K562 (cell line): ENCODE data around the gene SKIC2. TPM values are rescaled to one million over a fixed set of nuclear protein-coding genes. Genes with fewer than 3 reads are reported as not detected.

ENCODE experiments used
- ATAC-seq: fragments of 200-7000 bp; cut with Tn5 transposase; 3 replicates; pipeline ENCODE4 v1.9.1; 2020; ENCODE audit warnings: moderate library complexity
- BruUV-seq: library from RNA; stranded (reverse); fragments of 400-500 nt; replicated peaks from 2 replicates; lab custom pipeline; 2021; lab: Mats Ljungman, UMichigan
- CTCF ChIA-PET: fragments of 300-600 bp; formaldehyde crosslinking; extraction: SDS; loops from one replicate; lab custom pipeline; 2021; ENCODE audit warnings: low intra/inter-chr PET ratio; lab: Yijun Ruan, JAX
- POLR2A ChIA-PET: fragments of 300-600, 350-650 bp; sonication (Branson Sonifier 250); formaldehyde crosslinking; extraction: SDS; loops from one replicate; lab custom pipeline; 2021; ENCODE audit warnings: antibody characterized with exemption, inconsistent platforms; lab: Yijun Ruan, JAX
- DNase-seq, 4 experiments: peaks; one replicate each; pipeline versions ENCODE4 v3.0.0 to v3.0.0-alpha.2; 2011 to 2018; ENCODE audit warnings: low spot score in 3 of 4, mixed read lengths in 3 of 4; ENCODE audit errors: extremely low read depth in 1 of 4
- FAIRE-seq: peaks from 2 replicates; lab custom pipeline; 2011; peaks lifted over from hg19 to GRCh38; lab: Jason Lieb, UNC
- H2AFZ ChIP-seq: 2 replicates; pipeline ENCODE4 v1.6.0; 2011; ENCODE audit warnings: low read depth, low read length, control low read depth, inconsistent platforms
- H3K27ac ChIP-seq: fragments of 200-600 bp; 3 replicates; pipeline ENCODE4 v1.8.0; 2011; ENCODE audit warnings: low read depth, mild to moderate bottlenecking, control low read depth, inconsistent platforms, low read length, moderate library complexity, mixed read lengths; ENCODE audit errors: extremely low read depth
- H3K27me3 ChIP-seq, 2 experiments: fragments of 300-600 bp in 1 of 2; 2 replicates in 1 of 2; 3 replicates in 1 of 2; pipeline versions ENCODE4 v1.6.0 to v1.8.0; 2011; ENCODE audit warnings: inconsistent platforms in 2 of 2, low read length in 2 of 2, mild to moderate bottlenecking in 1 of 2, mixed read lengths in 1 of 2, moderate library complexity in 1 of 2; ENCODE audit not compliant: control insufficient read depth in 2 of 2, insufficient read depth in 2 of 2
- H3K36me3 ChIP-seq: fragments of 300-600 bp; 3 replicates; pipeline ENCODE4 v1.8.0; 2011; ENCODE audit warnings: mild to moderate bottlenecking, low read length, inconsistent platforms; ENCODE audit not compliant: control insufficient read depth, insufficient read depth
- H3K4me1 ChIP-seq, 2 experiments: fragments of 200-600 bp in 1 of 2; replicated peaks in 1 of 2; 2 replicates in 1 of 2; 3 replicates in 1 of 2; pipeline versions ENCODE4 v1.5.1 to v1.8.0; 2011; ENCODE audit warnings: inconsistent platforms in 2 of 2, low read length in 2 of 2, mild to moderate bottlenecking in 1 of 2, mixed read lengths in 1 of 2, moderate library complexity in 1 of 2; ENCODE audit not compliant: control insufficient read depth in 2 of 2, insufficient read depth in 2 of 2
- H3K4me2 ChIP-seq: 2 replicates; pipeline ENCODE4 v1.6.1; 2011; ENCODE audit warnings: low read length, control low read depth, inconsistent platforms, mixed read lengths; ENCODE audit not compliant: insufficient read depth
- H3K4me3 ChIP-seq: fragments of 200-600 bp; sonication (generic), shearing (Covaris generic); 2 replicates; pipeline ENCODE4 v1.5.1; 2016; ENCODE audit warnings: control low read depth, inconsistent platforms
- H3K79me2 ChIP-seq: fragments of 200-600 bp; 3 replicates; pipeline ENCODE4 v1.8.0; 2011; ENCODE audit warnings: low read length, inconsistent platforms; ENCODE audit not compliant: control insufficient read depth, insufficient read depth
- H3K9ac ChIP-seq, 2 experiments: 2 replicates each; pipeline versions ENCODE4 v1.6.0 to v1.6.1; 2011; ENCODE audit warnings: low read depth in 2 of 2, low read length in 2 of 2, control low read depth in 1 of 2, inconsistent platforms in 1 of 2, mild to moderate bottlenecking in 1 of 2, mixed read lengths in 1 of 2; ENCODE audit not compliant: insufficient read depth in 1 of 2
- H3K9me1 ChIP-seq: one replicate; pipeline ENCODE4 v1.6.0; 2011; ENCODE audit warnings: inconsistent platforms, mild to moderate bottlenecking, low read length, moderate library complexity; ENCODE audit not compliant: control insufficient read depth, insufficient read depth
- H3K9me3 ChIP-seq: replicated peaks from 2 replicates; pipeline ENCODE4 v1.5.1; 2011; ENCODE audit warnings: low read depth, low read length, inconsistent platforms; ENCODE audit not compliant: control insufficient read depth, insufficient read depth
- H4K20me1 ChIP-seq: replicated peaks from 2 replicates; pipeline ENCODE4 v1.6.1; 2011; ENCODE audit warnings: low read length, inconsistent platforms, mixed read lengths; ENCODE audit not compliant: control insufficient read depth, insufficient read depth
- ATF7 ChIP-seq: fragments of 450-650 bp; IDR thresholded peaks from 2 replicates; pipeline ENCODE4 v1.7.1; 2014; ENCODE audit warnings: mild to moderate bottlenecking, moderate library complexity
- HBP1 ChIP-seq: fragments of 450-650 bp; formaldehyde crosslinking; IDR thresholded peaks from 2 replicates; pipeline ENCODE4 v1.4.0; 2022; ENCODE audit warnings: missing genetic modification characterization
- HDGF ChIP-seq: fragments of 450-650 bp; IDR thresholded peaks from 2 replicates; pipeline ENCODE4 v1.6.1; 2016
- RBM14 ChIP-seq: fragments of 200-400 bp; formaldehyde crosslinking; IDR thresholded peaks from 2 replicates; pipeline ENCODE4 v1.6.1; 2018; ENCODE audit warnings: low read depth, mild to moderate bottlenecking, low read length, moderate library complexity, borderline replicate concordance; ENCODE audit not compliant: insufficient read depth
- RCOR1 ChIP-seq, 2 experiments: IDR thresholded peaks; 2 replicates each; pipeline ENCODE4 v1.6.1; 2012; ENCODE audit warnings: low read depth in 2 of 2, low read length in 2 of 2, borderline replicate concordance in 1 of 2, improper control_type of control experiment in 1 of 2
- XRCC5 ChIP-seq: fragments of 200-400 bp; formaldehyde crosslinking; IDR thresholded peaks from 2 replicates; pipeline ENCODE4 v1.6.1; 2017; ENCODE audit warnings: low read depth, mild to moderate bottlenecking, low read length
- ZNF239 ChIP-seq: fragments of 250-450 bp; sonication (Bioruptor Pico); IDR thresholded peaks from 2 replicates; pipeline ENCODE4 v1.4.0; 2020; ENCODE audit warnings: mild to moderate bottlenecking
- ZNF766 ChIP-seq: fragments of 200-800 bp; sonication (Bioruptor generic); conservative IDR thresholded peaks from 2 replicates; pipeline ENCODE4 v1.6.1; 2016; ENCODE audit warnings: missing genetic modification characterization, missing compliant biosample characterization
- ZSCAN29 ChIP-seq: fragments of 450-650 bp; IDR thresholded peaks from 2 replicates; pipeline ENCODE4 v1.6.1; 2017
- WGBS: fragments of 100-300 bp; shearing (Covaris generic); methylation state at CpG from one replicate; pipeline ENCODE4 v1.1.6; 2016; ENCODE audit warnings: low coverage, mixed read lengths; ENCODE audit not compliant: insufficient coverage; ENCODE audit errors: missing lambda C conversion rate; 5-methylcytosine and 5-hydroxymethylcytosine counted together
- in situ Hi-C: fragments of 300-500 bp; cut with MboI; formaldehyde crosslinking; loops from 4 replicates; pipeline ENCODE4 v1.15.0; 2018; ENCODE audit warnings: inconsistent platforms, mixed read lengths
- intact Hi-C: fragments of 100-400 bp; cut with micrococcal nuclease; formaldehyde crosslinking; loops from 2 replicates; pipeline ENCODE4 v1.14.2; 2022
- polyA plus RNA-seq, 8 experiments: library from polyadenylated mRNA; depleted of rRNA in 4 of 8; stranded (reverse) in 5 of 8; unstranded in 3 of 8; fragments of >200 nt; fragmentation: Nextera tagmentation in 2 of 8; fragmentation: Illumina TruSeq in 1 of 8; extraction: Ambion mirVana in 2 of 8; extraction: Trizol in 1 of 8; gene quantifications; 2 replicates each; pipeline versions ENCODE4 v1.2.1 to v1.2.3, GENCODE V29; 2011 to 2014; ENCODE audit warnings: inconsistent platforms in 1 of 8, missing spikeins in 1 of 8
- total RNA-seq, 7 experiments: library from RNA; depleted of rRNA in 6 of 7; stranded (reverse); fragments of >200 nt in 6 of 7; fragmentation: Illumina TruSeq in 2 of 7; extraction: Trizol in 2 of 7; gene quantifications; 2 replicates each; pipeline versions ENCODE4 v1.2.1 to v1.2.3, GENCODE V29; 2011 to 2021; ENCODE audit warnings: low replicate concordance in 1 of 7
- TF ChIP-seq, protein P1 (sequence below): fragments of 450-650 bp; IDR thresholded peaks from 2 replicates; pipeline ENCODE4 v1.6.1; 2016; ENCODE audit warnings: missing biosample characterization, missing genetic modification characterization
- TF ChIP-seq, protein P2 (sequence below), 2 experiments: fragments of 150-350 bp in 1 of 2; IDR thresholded peaks; 2 replicates each; pipeline ENCODE4 v1.6.1; 2012 to 2016; ENCODE audit warnings: low read depth in 2 of 2, low read length in 2 of 2, mild to moderate bottlenecking in 1 of 2, moderate library complexity in 1 of 2

The SKIC2 gene
- total and polyA plus RNA-seq, 9 of the 15 experiments (the other 6 are each of a cell fraction or from before 2014, with no cell fraction given), result 3.3 to 94.6 (median 38.8) TPM

DNA sequence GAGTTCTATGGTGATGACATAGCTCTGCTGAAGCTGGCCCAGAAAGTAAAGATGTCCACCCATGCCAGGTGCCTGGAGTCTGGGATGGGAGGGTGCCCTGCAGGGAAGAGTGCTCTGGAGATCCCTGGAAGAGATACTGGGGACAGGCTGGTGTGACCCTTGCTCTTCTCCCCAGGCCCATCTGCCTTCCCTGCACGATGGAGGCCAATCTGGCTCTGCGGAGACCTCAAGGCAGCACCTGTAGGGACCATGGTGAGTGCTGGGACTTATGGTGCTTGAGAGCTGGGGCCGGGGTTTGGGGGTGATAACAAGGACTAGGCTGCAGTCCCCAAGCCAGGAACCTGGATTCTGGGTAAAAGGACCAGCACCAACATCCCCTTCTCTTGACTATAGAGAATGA is 15.2 kb upstream of the SKIC2 start:
- FAIRE-seq, result no peak

More for the DNA sequence above, 15.2 kb upstream of the SKIC2 start:
- Histone ChIP-seq H3K9me1 (peaks cover 3% of the 10 kb centered on the region), H3K4me1 (peaks cover 14 to 20% of the 10 kb centered on the region in 2 experiments), H3K27me3 (peaks cover 2 to 26% of the 10 kb centered on the region in 2 experiments; a peak in 3 of 5 replicates), H3K79me2 (no peaks in the 10 kb centered on the region), H3K27ac (no peak overlapping the region), H4K20me1 (no peaks in the 10 kb centered on the region), H2AFZ (no peak overlapping the region), H3K9me3 (no peaks in the 10 kb centered on the region), H3K4me2 (no peak overlapping the region), H3K9ac (no peak overlapping the region), H3K36me3 (no peaks in the 10 kb centered on the region), H3K4me3 (no peak overlapping the region)
- BruUV-seq, result no TSS peak
- DNase-seq (no peak), ATAC-seq (no peak)
- TF ChIP-seq HDGF, result no peak
- TF ChIP-seq, protein P1, sequence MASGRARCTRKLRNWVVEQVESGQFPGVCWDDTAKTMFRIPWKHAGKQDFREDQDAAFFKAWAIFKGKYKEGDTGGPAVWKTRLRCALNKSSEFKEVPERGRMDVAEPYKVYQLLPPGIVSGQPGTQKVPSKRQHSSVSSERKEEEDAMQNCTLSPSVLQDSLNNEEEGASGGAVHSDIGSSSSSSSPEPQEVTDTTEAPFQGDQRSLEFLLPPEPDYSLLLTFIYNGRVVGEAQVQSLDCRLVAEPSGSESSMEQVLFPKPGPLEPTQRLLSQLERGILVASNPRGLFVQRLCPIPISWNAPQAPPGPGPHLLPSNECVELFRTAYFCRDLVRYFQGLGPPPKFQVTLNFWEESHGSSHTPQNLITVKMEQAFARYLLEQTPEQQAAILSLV (tag), result no peak
- no peak for TF ChIP-seq ZNF239 (CRISPR knock-in tag)
- no peak for TF ChIP-seq ATF7
- TF ChIP-seq ZNF766, result no peak
- TF ChIP-seq RBM14, result no peak
- no peak for TF ChIP-seq RCOR1 (IDR thresholded peaks at IDR 0.05; ENCODE audit: borderline replicate concordance in 1 of 2, low read depth in 2 of 2, low read length in 2 of 2)
- TF ChIP-seq, protein P2, sequence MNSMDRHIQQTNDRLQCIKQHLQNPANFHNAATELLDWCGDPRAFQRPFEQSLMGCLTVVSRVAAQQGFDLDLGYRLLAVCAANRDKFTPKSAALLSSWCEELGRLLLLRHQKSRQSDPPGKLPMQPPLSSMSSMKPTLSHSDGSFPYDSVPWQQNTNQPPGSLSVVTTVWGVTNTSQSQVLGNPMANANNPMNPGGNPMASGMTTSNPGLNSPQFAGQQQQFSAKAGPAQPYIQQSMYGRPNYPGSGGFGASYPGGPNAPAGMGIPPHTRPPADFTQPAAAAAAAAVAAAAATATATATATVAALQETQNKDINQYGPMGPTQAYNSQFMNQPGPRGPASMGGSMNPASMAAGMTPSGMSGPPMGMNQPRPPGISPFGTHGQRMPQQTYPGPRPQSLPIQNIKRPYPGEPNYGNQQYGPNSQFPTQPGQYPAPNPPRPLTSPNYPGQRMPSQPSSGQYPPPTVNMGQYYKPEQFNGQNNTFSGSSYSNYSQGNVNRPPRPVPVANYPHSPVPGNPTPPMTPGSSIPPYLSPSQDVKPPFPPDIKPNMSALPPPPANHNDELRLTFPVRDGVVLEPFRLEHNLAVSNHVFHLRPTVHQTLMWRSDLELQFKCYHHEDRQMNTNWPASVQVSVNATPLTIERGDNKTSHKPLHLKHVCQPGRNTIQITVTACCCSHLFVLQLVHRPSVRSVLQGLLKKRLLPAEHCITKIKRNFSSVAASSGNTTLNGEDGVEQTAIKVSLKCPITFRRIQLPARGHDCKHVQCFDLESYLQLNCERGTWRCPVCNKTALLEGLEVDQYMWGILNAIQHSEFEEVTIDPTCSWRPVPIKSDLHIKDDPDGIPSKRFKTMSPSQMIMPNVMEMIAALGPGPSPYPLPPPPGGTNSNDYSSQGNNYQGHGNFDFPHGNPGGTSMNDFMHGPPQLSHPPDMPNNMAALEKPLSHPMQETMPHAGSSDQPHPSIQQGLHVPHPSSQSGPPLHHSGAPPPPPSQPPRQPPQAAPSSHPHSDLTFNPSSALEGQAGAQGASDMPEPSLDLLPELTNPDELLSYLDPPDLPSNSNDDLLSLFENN (IDR thresholded peaks at IDR 0.05; ENCODE audit: low read depth in 2 of 2, low read length in 2 of 2), result no peak
- no peak for TF ChIP-seq HBP1 (CRISPR knock-in tag)
- no peak for TF ChIP-seq XRCC5
- TF ChIP-seq ZSCAN29, result no peak
- intact Hi-C loops (no loop called here), in situ Hi-C loops (no loop called here)
- CTCF ChIA-PET, result interaction anchor here (0.6 kb wide), 1 partner anchor 32 kb away, joined by 4 read pairs; no protein-coding TSS in a partner anchor
- POLR2A ChIA-PET, result interaction anchor here (0.9 kb wide), 1 partner anchor 47 kb away, joined by 4 read pairs; the partner anchor contains the start of gene EHMT2
- WGBS, result 46% methylated on average over 3 of the region's 3 CpGs
